H1 (cell line): ENCODE measurements around the gene PIAS1. TPM values are rescaled to one million over a fixed set of nuclear protein-coding genes. Genes with fewer than 3 reads are reported as not detected.

ENCODE experiments used
- CTCF ChIA-PET: fragments of 300-600 bp; sonication (Branson Sonifier 250); formaldehyde crosslinking; loops from one replicate; lab custom pipeline; 2021; ENCODE audit not compliant: partially characterized antibody; lab: Charles Lee
- POLR2A ChIA-PET: fragments of 300-600 bp; sonication (Branson Sonifier 250); formaldehyde crosslinking; loops from one replicate; lab custom pipeline; 2021; ENCODE audit warnings: inconsistent platforms; ENCODE audit not compliant: partially characterized antibody; lab: Charles Lee
- DNase-seq, 2 experiments: peaks; one replicate each; pipeline versions ENCODE4 v3.0.0 to v3.0.0-alpha.2; 2010 to 2022; ENCODE audit warnings: low spot score in 2 of 2, low read depth in 1 of 2, mixed read lengths in 1 of 2
- FAIRE-seq: peaks from 2 replicates; lab custom pipeline; 2011; peaks lifted over from hg19 to GRCh38; lab: Jason Lieb, UNC
- H2AFZ ChIP-seq: 2 replicates; pipeline ENCODE4 v1.8.1; 2012; ENCODE audit warnings: low read length, inconsistent platforms
- H2AK5ac ChIP-seq: 2 replicates; pipeline ENCODE4 v1.6.1; 2013; ENCODE audit warnings: low read depth, low read length
- H2BK120ac ChIP-seq: replicated peaks from 2 replicates; pipeline ENCODE3; 2013; ENCODE audit warnings: low read depth, low read length, inconsistent platforms
- H2BK12ac ChIP-seq: 2 replicates; pipeline ENCODE4 v1.6.1; 2013; ENCODE audit warnings: low read depth, low read length
- H2BK15ac ChIP-seq: 2 replicates; pipeline ENCODE4 v1.6.1; 2013; ENCODE audit warnings: low read length
- H2BK20ac ChIP-seq: 2 replicates; pipeline ENCODE4 v1.6.1; 2013; ENCODE audit warnings: low read length
- H2BK5ac ChIP-seq: 2 replicates; pipeline ENCODE4 v1.6.1; 2013; ENCODE audit warnings: low read depth, low read length
- H3K14ac ChIP-seq: 2 replicates; pipeline ENCODE4 v1.6.1; 2013; ENCODE audit warnings: inconsistent platforms; ENCODE audit not compliant: insufficient read length
- H3K18ac ChIP-seq: 2 replicates; pipeline ENCODE4 v1.6.1; 2013; ENCODE audit warnings: low read length; ENCODE audit errors: extremely low read depth
- H3K23ac ChIP-seq: 2 replicates; pipeline ENCODE4 v1.6.1; 2013; ENCODE audit warnings: inconsistent platforms; ENCODE audit not compliant: insufficient read length
- H3K23me2 ChIP-seq: 2 replicates; pipeline ENCODE4 v1.6.1; 2013; ENCODE audit warnings: low read depth, low read length
- H3K27ac ChIP-seq: 2 replicates; pipeline ENCODE4 v1.6.1; 2011; ENCODE audit warnings: low read depth, low read length, inconsistent platforms
- H3K27me3 ChIP-seq, 4 experiments: replicated peaks in 1 of 4; 1 replicate in 1 of 4; 2 replicates in 3 of 4; pipeline versions ENCODE4 v1.6.1 to v1.8.1; 2011 to 2013; ENCODE audit warnings: low read length in 3 of 4, mild to moderate bottlenecking in 3 of 4, inconsistent platforms in 2 of 4, mixed read lengths in 2 of 4, moderate library complexity in 1 of 4; ENCODE audit not compliant: control insufficient read depth in 3 of 4, insufficient read depth in 3 of 4; ENCODE audit errors: extremely low read depth in 1 of 4
- H3K36me3 ChIP-seq, 4 experiments: 2 replicates each; pipeline versions ENCODE4 v1.6.1 to v1.8.1; 2011 to 2013; ENCODE audit warnings: mild to moderate bottlenecking in 4 of 4, low read length in 3 of 4, moderate library complexity in 2 of 4, control low read depth in 1 of 4, inconsistent platforms in 1 of 4; ENCODE audit not compliant: insufficient read depth in 4 of 4, control insufficient read depth in 2 of 4
- H3K4ac ChIP-seq: replicated peaks from 2 replicates; pipeline ENCODE3; 2013; ENCODE audit warnings: low read length, low read depth, mixed read lengths, inconsistent platforms; ENCODE audit not compliant: insufficient read length
- H3K4me1 ChIP-seq, 4 experiments: replicated peaks in 1 of 4; 1 replicate in 1 of 4; 2 replicates in 3 of 4; pipeline versions ENCODE4 v1.6.1 to v1.8.1; 2011 to 2013; ENCODE audit warnings: low read length in 3 of 4, inconsistent platforms in 2 of 4, mixed read lengths in 1 of 4; ENCODE audit not compliant: insufficient read depth in 4 of 4, control insufficient read depth in 3 of 4
- H3K4me2 ChIP-seq, 2 experiments: 2 replicates each; pipeline versions ENCODE4 v1.6.1 to v1.8.1; 2011 to 2013; ENCODE audit warnings: low read depth in 2 of 2, low read length in 2 of 2, control low read depth in 1 of 2, inconsistent platforms in 1 of 2, mild to moderate bottlenecking in 1 of 2; ENCODE audit not compliant: insufficient read depth in 1 of 2
- H3K4me3 ChIP-seq, 4 experiments: fragments of 200-600, 300-600 bp in 1 of 4; sonication (generic), shearing (Covaris generic), sonication (Bioruptor Twin) in 1 of 4; 2 replicates each; pipeline versions ENCODE4 v1.5.1 to v1.8.1; 2011 to 2016; ENCODE audit warnings: low read length in 4 of 4, low read depth in 3 of 4, control low read depth in 2 of 4, inconsistent platforms in 2 of 4, mild to moderate bottlenecking in 2 of 4, mixed read lengths in 1 of 4, moderate library complexity in 1 of 4; ENCODE audit not compliant: insufficient read depth in 2 of 4; ENCODE audit errors: extremely low read depth in 1 of 4
- H3K56ac ChIP-seq: replicated peaks from 2 replicates; pipeline ENCODE3; 2013; ENCODE audit warnings: low read depth, mild to moderate bottlenecking, mixed read lengths, low read length, inconsistent platforms; ENCODE audit not compliant: insufficient read length
- H3K79me1 ChIP-seq: 2 replicates; pipeline ENCODE4 v1.6.1; 2013; ENCODE audit warnings: low read depth, low read length, control low read depth
- H3K79me2 ChIP-seq, 2 experiments: 2 replicates each; pipeline versions ENCODE4 v1.6.1 to v1.8.1; 2012 to 2013; ENCODE audit warnings: low read length in 2 of 2, mild to moderate bottlenecking in 2 of 2, inconsistent platforms in 1 of 2; ENCODE audit not compliant: insufficient read depth in 2 of 2, control insufficient read depth in 1 of 2
- H3K9ac ChIP-seq, 4 experiments: replicated peaks in 1 of 4; 1 replicate in 1 of 4; 2 replicates in 3 of 4; pipeline versions ENCODE4 v1.6.1 to v1.8.1; 2011 to 2013; ENCODE audit warnings: low read depth in 3 of 4, low read length in 3 of 4, control low read depth in 2 of 4, mild to moderate bottlenecking in 2 of 4, moderate library complexity in 2 of 4, inconsistent platforms in 1 of 4; ENCODE audit errors: extremely low read depth in 1 of 4
- H3K9me3 ChIP-seq, 2 experiments: 2 replicates each; pipeline versions ENCODE4 v1.6.1 to v1.8.1; 2012 to 2013; ENCODE audit warnings: mild to moderate bottlenecking in 2 of 2, moderate library complexity in 2 of 2, control low read depth in 1 of 2, inconsistent platforms in 1 of 2, low read depth in 1 of 2, low read length in 1 of 2, mixed read lengths in 1 of 2; ENCODE audit not compliant: insufficient read depth in 2 of 2
- H4K20me1 ChIP-seq, 2 experiments: replicated peaks in 1 of 2; 2 replicates each; pipeline versions ENCODE3 to v1.8.1; 2011 to 2013; ENCODE audit warnings: inconsistent platforms in 2 of 2, low read length in 2 of 2, mild to moderate bottlenecking in 1 of 2; ENCODE audit not compliant: insufficient read depth in 2 of 2, control insufficient read depth in 1 of 2
- H4K5ac ChIP-seq: 2 replicates; pipeline ENCODE4 v1.6.1; 2013; ENCODE audit warnings: low read length, low read depth, mixed read lengths, inconsistent platforms; ENCODE audit not compliant: insufficient read length
- H4K8ac ChIP-seq: 2 replicates; pipeline ENCODE4 v1.8.0; 2013; ENCODE audit warnings: mild to moderate bottlenecking, moderate library complexity, low read length, inconsistent platforms; ENCODE audit not compliant: insufficient read depth; ENCODE audit errors: extremely low read depth
- H4K91ac ChIP-seq: replicated peaks from 2 replicates; pipeline ENCODE3; 2013; ENCODE audit warnings: low read length, mixed read lengths, inconsistent platforms; ENCODE audit not compliant: insufficient read length
- CBX8 ChIP-seq: fragments of 300-800, 300-1000 bp; sonication (generic); IDR thresholded peaks from 2 replicates; pipeline ENCODE4 v1.7.1; 2016; ENCODE audit warnings: low read depth, low read length, borderline replicate concordance
- CREB1 ChIP-seq: IDR thresholded peaks from 2 replicates; pipeline ENCODE4 v1.6.1; 2012; ENCODE audit warnings: inconsistent platforms
- CTBP2 ChIP-seq: IDR thresholded peaks from 2 replicates; pipeline ENCODE4 v1.7.0; 2011; ENCODE audit warnings: borderline replicate concordance, mild to moderate bottlenecking, moderate library complexity, mixed read lengths, low read length; ENCODE audit not compliant: insufficient read depth, insufficient read length
- CTCF ChIP-seq, 3 experiments: IDR thresholded peaks; 1 replicate in 2 of 3; 2 replicates in 1 of 3; pipeline versions ENCODE4 v1.5.1 to v1.6.1; 2011; ENCODE audit warnings: low read length in 3 of 3, mild to moderate bottlenecking in 3 of 3, inconsistent platforms in 2 of 3, low read depth in 1 of 3, moderate library complexity in 1 of 3; ENCODE audit not compliant: insufficient read depth in 1 of 3; ENCODE audit errors: control extremely low read depth in 1 of 3
- GTF2F1 ChIP-seq: IDR thresholded peaks from 2 replicates; pipeline ENCODE4 v1.6.1; 2012; ENCODE audit warnings: low read depth, low read length, improper control_type of control experiment, borderline replicate concordance
- KDM4A ChIP-seq: IDR thresholded peaks from one replicate; pipeline ENCODE4 v1.7.1; 2012; ENCODE audit warnings: low read depth, mild to moderate bottlenecking, moderate library complexity, low read length, inconsistent platforms; ENCODE audit not compliant: severe bottlenecking
- MAFK ChIP-seq: IDR thresholded peaks from 2 replicates; pipeline ENCODE4 v1.6.1; 2012; ENCODE audit warnings: low read depth, mild to moderate bottlenecking, improper control_type of control experiment, low read length
- SIX5 ChIP-seq: IDR thresholded peaks from 2 replicates; pipeline ENCODE4 v1.6.1; 2011; ENCODE audit warnings: mild to moderate bottlenecking, low read depth, low read length
- polyA plus RNA-seq, 7 experiments: library from polyadenylated mRNA; depleted of rRNA in 3 of 7; stranded (reverse) in 5 of 7; unstranded in 2 of 7; fragments of >200 nt in 5 of 7; fragments of 200-250 nt in 2 of 7; gene quantifications; 1 replicate in 5 of 7; 2 replicates in 1 of 7; 4 replicates in 1 of 7; pipeline versions ENCODE4 v1.2.1 to v1.2.3, GENCODE V29; 2011 to 2013; ENCODE audit warnings: missing spikeins in 2 of 7, mixed read lengths in 2 of 7
- total RNA-seq: library from RNA; stranded (reverse); fragmentation: NEBNext Ultra II Directional; extraction: Animal tissue kit (Norgen Biotek cat#: 25700); gene quantifications from 2 replicates; pipeline ENCODE4 v1.2.1, GENCODE V29; 2021

PIAS1 gene
- total and polyA plus RNA-seq, 2 of the 8 experiments (the other 6 are each of a cell fraction or from before 2014, with no cell fraction given), result 30.8 to 34.5 TPM

GRCh38 chr15:68029959-68030358 lies 24.2 kb upstream of the PIAS1 start:
- no peaks in the 10 kb centered on the region for H3K4me1 ChIP-seq
- no peak overlapping the region for H3K56ac ChIP-seq
- H3K79me2 ChIP-seq, result no peaks in the 10 kb centered on the region
- H2BK12ac ChIP-seq, result no peak overlapping the region
- H3K27ac ChIP-seq, result no peak overlapping the region
- no peak overlapping the region for H4K8ac ChIP-seq
- H2BK15ac ChIP-seq, result no peak overlapping the region
- H4K91ac ChIP-seq, result no peak overlapping the region
- no peak overlapping the region for H3K14ac ChIP-seq
- no peak overlapping the region for H2BK5ac ChIP-seq
- no peak overlapping the region for H3K4ac ChIP-seq
- no peak overlapping the region for H2BK120ac ChIP-seq
- ChIA-PET CTCF (interaction anchor here (0.6 to 2.0 kb wide), 3 partner anchors 15 to 124 kb away, joined by 3 to 6 read pairs (median 4); no protein-coding TSS in a partner anchor), POLR2A (no interaction called here)
- no peaks in the 10 kb centered on the region for H3K23me2 ChIP-seq
- H3K27me3 ChIP-seq, result no peaks in the 10 kb centered on the region
- TF ChIP-seq CREB1 (no peak), SIX5 (no peak), CTBP2 (no peak), CTCF (IDR thresholded peaks at IDR 0.05; ENCODE audit: control extremely low read depth in 1 of 3, insufficient read depth in 1 of 3, low read depth in 1 of 3, low read length in 3 of 3) (no peak), KDM4A (no peak), CBX8 (no peak), GTF2F1 (no peak), MAFK (no peak)
- no peak for FAIRE-seq
- no peak overlapping the region for H3K18ac ChIP-seq
- no peaks in the 10 kb centered on the region for H3K79me1 ChIP-seq
- no peak overlapping the region for H4K5ac ChIP-seq
- no peak overlapping the region for H3K4me2 ChIP-seq
- no peak overlapping the region for H2BK20ac ChIP-seq
- H3K36me3 ChIP-seq, result no peaks in the 10 kb centered on the region
- no peaks in the 10 kb centered on the region for H3K9me3 ChIP-seq
- no peak overlapping the region for H3K4me3 ChIP-seq
- H2AFZ ChIP-seq, result no peak overlapping the region
- H3K23ac ChIP-seq, result no peak overlapping the region
- no peaks in the 10 kb centered on the region for H4K20me1 ChIP-seq
- DNase-seq, result no peak
- H3K9ac ChIP-seq, result no peak overlapping the region
- no peak overlapping the region for H2AK5ac ChIP-seq
